Neural cell (in vitro differentiated cells): ENCODE data around the gene RETREG1.

Experiments used
- CTCF ChIP-seq: fragments of 450-650 bp; IDR thresholded peaks from 2 replicates; pipeline ENCODE4 v1.5.1; 2014; ENCODE audit warnings: antibody characterized with exemption, mild to moderate bottlenecking, moderate library complexity; ENCODE audit not compliant: poor library complexity, severe bottlenecking
- TF ChIP-seq, protein P1 (sequence below): IDR thresholded peaks from 2 replicates; pipeline ENCODE4 v1.6.1; 2012; ENCODE audit warnings: borderline replicate concordance

DNA sequence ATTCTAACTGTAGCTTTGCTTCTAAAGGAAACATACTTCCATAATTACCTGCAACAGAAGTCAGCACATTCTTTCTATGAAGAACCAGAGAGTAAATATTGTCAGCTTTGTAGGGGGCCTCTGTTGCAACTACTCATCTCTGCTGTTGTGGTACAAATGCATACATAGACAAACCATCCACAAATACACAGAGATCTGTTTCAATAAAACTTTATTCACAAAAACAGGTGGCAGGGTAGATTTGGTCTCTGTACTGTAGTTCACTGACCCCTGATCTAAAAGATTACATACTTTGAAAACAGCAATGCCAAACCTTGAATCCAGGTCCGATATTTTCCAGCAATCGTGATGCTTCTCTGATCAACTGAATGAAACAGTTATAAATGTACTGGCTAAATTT lies 44.9 kb upstream of the RETREG1 start:
- TF ChIP-seq, protein P1, sequence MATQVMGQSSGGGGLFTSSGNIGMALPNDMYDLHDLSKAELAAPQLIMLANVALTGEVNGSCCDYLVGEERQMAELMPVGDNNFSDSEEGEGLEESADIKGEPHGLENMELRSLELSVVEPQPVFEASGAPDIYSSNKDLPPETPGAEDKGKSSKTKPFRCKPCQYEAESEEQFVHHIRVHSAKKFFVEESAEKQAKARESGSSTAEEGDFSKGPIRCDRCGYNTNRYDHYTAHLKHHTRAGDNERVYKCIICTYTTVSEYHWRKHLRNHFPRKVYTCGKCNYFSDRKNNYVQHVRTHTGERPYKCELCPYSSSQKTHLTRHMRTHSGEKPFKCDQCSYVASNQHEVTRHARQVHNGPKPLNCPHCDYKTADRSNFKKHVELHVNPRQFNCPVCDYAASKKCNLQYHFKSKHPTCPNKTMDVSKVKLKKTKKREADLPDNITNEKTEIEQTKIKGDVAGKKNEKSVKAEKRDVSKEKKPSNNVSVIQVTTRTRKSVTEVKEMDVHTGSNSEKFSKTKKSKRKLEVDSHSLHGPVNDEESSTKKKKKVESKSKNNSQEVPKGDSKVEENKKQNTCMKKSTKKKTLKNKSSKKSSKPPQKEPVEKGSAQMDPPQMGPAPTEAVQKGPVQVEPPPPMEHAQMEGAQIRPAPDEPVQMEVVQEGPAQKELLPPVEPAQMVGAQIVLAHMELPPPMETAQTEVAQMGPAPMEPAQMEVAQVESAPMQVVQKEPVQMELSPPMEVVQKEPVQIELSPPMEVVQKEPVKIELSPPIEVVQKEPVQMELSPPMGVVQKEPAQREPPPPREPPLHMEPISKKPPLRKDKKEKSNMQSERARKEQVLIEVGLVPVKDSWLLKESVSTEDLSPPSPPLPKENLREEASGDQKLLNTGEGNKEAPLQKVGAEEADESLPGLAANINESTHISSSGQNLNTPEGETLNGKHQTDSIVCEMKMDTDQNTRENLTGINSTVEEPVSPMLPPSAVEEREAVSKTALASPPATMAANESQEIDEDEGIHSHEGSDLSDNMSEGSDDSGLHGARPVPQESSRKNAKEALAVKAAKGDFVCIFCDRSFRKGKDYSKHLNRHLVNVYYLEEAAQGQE = no peak
- no peak for TF ChIP-seq CTCF
